K562 (cell line): ENCODE measurements around the gene SETD4. TPM values are rescaled to one million over a fixed set of nuclear protein-coding genes. Genes with fewer than 3 reads are reported as not detected.

Source experiments
- DMBX1 ChIP-seq: fragments of 250-450 bp; sonication (Bioruptor Pico); IDR thresholded peaks from 2 replicates; pipeline ENCODE4 v1.8.0; 2022; ENCODE audit warnings: inconsistent platforms, mild to moderate bottlenecking, moderate library complexity, borderline replicate concordance
- ELK3 ChIP-seq: fragments of 450-650 bp; formaldehyde crosslinking; IDR thresholded peaks from 2 replicates; pipeline ENCODE4 v1.4.0; 2020; ENCODE audit warnings: mild to moderate bottlenecking
- MLX ChIP-seq, 2 experiments: fragments of 450-650 bp in 1 of 2; sonication (generic) in 1 of 2; formaldehyde crosslinking; conservative IDR thresholded peaks; 2 replicates each; pipeline versions ENCODE4 v1.4.0 to v1.8.1; 2020 to 2022; ENCODE audit warnings: mild to moderate bottlenecking in 1 of 2, missing genetic modification reagents in 1 of 2
- MYBL2 ChIP-seq, 2 experiments: fragments of 450-650 bp in 1 of 2; sonication (generic) in 1 of 2; formaldehyde crosslinking in 1 of 2; IDR thresholded peaks; 2 replicates each; pipeline versions ENCODE4 v1.6.1 to v1.8.1; 2017 to 2022; ENCODE audit warnings: borderline replicate concordance in 1 of 2, inconsistent platforms in 1 of 2, low read depth in 1 of 2, mild to moderate bottlenecking in 1 of 2, missing genetic modification reagents in 1 of 2, moderate library complexity in 1 of 2
- NONO ChIP-seq, 2 experiments: fragments of 200-400 bp in 1 of 2; fragments of 450-650 bp in 1 of 2; formaldehyde crosslinking in 1 of 2; IDR thresholded peaks; 2 replicates each; pipeline ENCODE4 v1.6.1; 2017; ENCODE audit warnings: low read depth in 2 of 2, mild to moderate bottlenecking in 2 of 2, moderate library complexity in 2 of 2, low read length in 1 of 2
- PATZ1 ChIP-seq: fragments of 250-450 bp; sonication (Bioruptor Pico); IDR thresholded peaks from 2 replicates; pipeline ENCODE4 v1.5.0; 2020; ENCODE audit warnings: mild to moderate bottlenecking, borderline replicate concordance
- TARDBP ChIP-seq: fragments of 450-650 bp; IDR thresholded peaks from 2 replicates; pipeline ENCODE4 v1.6.1; 2016
- TGIF2 ChIP-seq: sonication (generic); formaldehyde crosslinking; IDR thresholded peaks from 2 replicates; pipeline ENCODE4 v1.8.1; 2022; ENCODE audit warnings: mild to moderate bottlenecking, missing genetic modification reagents, moderate library complexity
- YY1 ChIP-seq, 3 experiments: IDR thresholded peaks; 2 replicates each; pipeline ENCODE4 v1.6.1; 2011; ENCODE audit warnings: low read length in 2 of 3, mild to moderate bottlenecking in 2 of 3, moderate library complexity in 2 of 3, borderline replicate concordance in 1 of 3, control low read depth in 1 of 3, low read depth in 1 of 3; ENCODE audit not compliant: insufficient read depth in 3 of 3, insufficient replicate concordance in 2 of 3, control insufficient read depth in 1 of 3, insufficient read length in 1 of 3; ENCODE audit errors: extremely low read depth in 1 of 3
- ZNF318 ChIP-seq, 2 experiments: fragments of 450-650 bp; IDR thresholded peaks; 2 replicates each; pipeline ENCODE4 v1.6.1; 2016; ENCODE audit warnings: mild to moderate bottlenecking in 2 of 2, borderline replicate concordance in 1 of 2, low read depth in 1 of 2, moderate library complexity in 1 of 2
- ZSCAN29 ChIP-seq: fragments of 450-650 bp; IDR thresholded peaks from 2 replicates; pipeline ENCODE4 v1.6.1; 2017
- polyA plus RNA-seq, 8 experiments: library from polyadenylated mRNA; depleted of rRNA in 4 of 8; stranded (reverse) in 5 of 8; unstranded in 3 of 8; fragments of >200 nt; fragmentation: Nextera tagmentation in 2 of 8; fragmentation: Illumina TruSeq in 1 of 8; extraction: Ambion mirVana in 2 of 8; extraction: Trizol in 1 of 8; gene quantifications; 2 replicates each; pipeline versions ENCODE4 v1.2.1 to v1.2.3, GENCODE V29; 2011 to 2014; ENCODE audit warnings: inconsistent platforms in 1 of 8, missing spikeins in 1 of 8
- total RNA-seq, 7 experiments: library from RNA; depleted of rRNA in 6 of 7; stranded (reverse); fragments of >200 nt in 6 of 7; fragmentation: Illumina TruSeq in 2 of 7; extraction: Trizol in 2 of 7; gene quantifications; 2 replicates each; pipeline versions ENCODE4 v1.2.1 to v1.2.3, GENCODE V29; 2011 to 2021; ENCODE audit warnings: low replicate concordance in 1 of 7

SETD4 gene
- total and polyA plus RNA-seq, 9 of the 15 experiments (the other 6 are each of a cell fraction or from before 2014, with no cell fraction given), result 16.1 to 51.3 (median 25.7) TPM

GRCh38 chr21:36104317-36105300, 44.3 kb upstream of the SETD4 start (continued):
- TF ChIP-seq PATZ1, result no peak
- no peak for TF ChIP-seq YY1 (IDR thresholded peaks at IDR 0.05; ENCODE audit: borderline replicate concordance in 1 of 3, control insufficient read depth in 1 of 3, extremely low read depth in 1 of 3, insufficient read depth in 3 of 3, insufficient read length in 1 of 3, insufficient replicate concordance in 2 of 3, low read depth in 1 of 3, low read length in 2 of 3)
- no peak for TF ChIP-seq NONO (IDR thresholded peaks at IDR 0.05; ENCODE audit: low read depth in 2 of 2, low read length in 1 of 2)
- TF ChIP-seq ZSCAN29, result no peak
- TF ChIP-seq DMBX1 (CRISPR knock-in tag), result no peak
- no peak for TF ChIP-seq MLX (CRISPR knock-in tag; conservative IDR thresholded peaks at IDR 0.05)
- no peak for TF ChIP-seq ELK3 (CRISPR knock-in tag)
- TF ChIP-seq ZNF318 (IDR thresholded peaks at IDR 0.05; ENCODE audit: borderline replicate concordance in 1 of 2, low read depth in 1 of 2), result no peak
- TF ChIP-seq MYBL2 (IDR thresholded peaks at IDR 0.05; ENCODE audit: low read depth), result peak; percentile 47; the same call in 1 of the 2 replicates
- no peak for TF ChIP-seq MYBL2 (CRISPR knock-in tag; IDR thresholded peaks at IDR 0.05; ENCODE audit: borderline replicate concordance)
- TF ChIP-seq TGIF2 (CRISPR knock-in tag), result no peak
- no peak for TF ChIP-seq TARDBP
